MM.1S (cell line): ENCODE data around the gene ABCA13.

Experiments
- DNase-seq: peaks from one replicate; pipeline ENCODE4 v3.0.0-alpha.2; 2015
- H2AFZ ChIP-seq: fragments of 300-600 bp; sonication (generic); 2 replicates; pipeline ENCODE4 v1.6.0; 2016; ENCODE audit warnings: antibody characterized with exemption, low read length
- H3F3A ChIP-seq: fragments of 300-600 bp; sonication (generic); 2 replicates; pipeline ENCODE4 v1.6.1; 2016; ENCODE audit warnings: mild to moderate bottlenecking, antibody characterized with exemption, low read length, moderate library complexity, mixed read lengths; ENCODE audit not compliant: insufficient read depth
- H3K27ac ChIP-seq: fragments of 300-600 bp; sonication (generic); 2 replicates; pipeline ENCODE4 v1.5.1; 2016; ENCODE audit warnings: mild to moderate bottlenecking, low read length
- H3K27me3 ChIP-seq: fragments of 300-600 bp; sonication (generic); replicated peaks from 2 replicates; pipeline ENCODE4 v1.6.0; 2016; ENCODE audit warnings: low read length; ENCODE audit not compliant: insufficient read depth
- H3K36me3 ChIP-seq: fragments of 300-600 bp; sonication (generic); replicated peaks from 2 replicates; pipeline ENCODE4 v1.6.1; 2016; ENCODE audit warnings: mild to moderate bottlenecking, low read length, mixed read lengths; ENCODE audit not compliant: insufficient read depth
- H3K4me1 ChIP-seq: fragments of 300-600 bp; sonication (generic); 2 replicates; pipeline ENCODE4 v1.6.1; 2016; ENCODE audit warnings: low read length, mixed read lengths
- H3K4me2 ChIP-seq: fragments of 300-600 bp; sonication (generic); 2 replicates; pipeline ENCODE4 v1.6.0; 2016; ENCODE audit warnings: low read depth, low read length
- H3K4me3 ChIP-seq: fragments of 300-600 bp; sonication (generic); 2 replicates; pipeline ENCODE4 v1.5.1; 2016; ENCODE audit warnings: low read length, mixed read lengths
- H3K79me2 ChIP-seq: fragments of 300-600 bp; sonication (generic); 2 replicates; pipeline ENCODE4 v1.6.1; 2016; ENCODE audit warnings: mixed run types, low read length, mixed read lengths
- H3K9ac ChIP-seq: fragments of 300-600 bp; sonication (generic); 2 replicates; pipeline ENCODE4 v1.6.1; 2016; ENCODE audit warnings: low read length, mixed read lengths
- H3K9me2 ChIP-seq: fragments of 300-600 bp; sonication (generic); replicated peaks from 2 replicates; pipeline ENCODE4 v1.6.1; 2016; ENCODE audit warnings: mild to moderate bottlenecking, low read length, mixed read lengths; ENCODE audit not compliant: insufficient read depth
- H3K9me3 ChIP-seq: fragments of 300-600 bp; sonication (generic); replicated peaks from 2 replicates; pipeline ENCODE4 v1.6.1; 2016; ENCODE audit warnings: mild to moderate bottlenecking, low read length, mixed read lengths; ENCODE audit not compliant: insufficient read depth
- H4K20me1 ChIP-seq: fragments of 300-600 bp; sonication (generic); 2 replicates; pipeline ENCODE4 v1.6.1; 2016; ENCODE audit warnings: mild to moderate bottlenecking, low read length, moderate library complexity, mixed read lengths; ENCODE audit not compliant: insufficient read depth
- CTCF ChIP-seq: fragments of 300-600 bp; sonication (generic); IDR thresholded peaks from 2 replicates; pipeline ENCODE4 v1.5.1; 2016; ENCODE audit warnings: antibody characterized with exemption, low read length, mixed read lengths
- EZH2 ChIP-seq: fragments of 300-600 bp; sonication (generic); optimal IDR thresholded peaks from 2 replicates; pipeline ENCODE3; 2017; ENCODE audit warnings: low read depth, mild to moderate bottlenecking, antibody characterized with exemption, low read length, mixed read lengths
- EZH2phosphoT487 ChIP-seq: fragments of 300-600 bp; sonication (generic); IDR thresholded peaks from 2 replicates; pipeline ENCODE4 v1.6.1; 2018; ENCODE audit warnings: antibody characterized with exemption, low read length

The ABCA13 gene

GRCh38 chr7:48658138-48658537, 486.9 kb downstream of the ABCA13 start:
- Histone ChIP-seq H3K36me3 (no peaks in the 10 kb centered on the region), H3K9me3 (no peaks in the 10 kb centered on the region), H3K27ac (no peak overlapping the region), H3K4me1 (no peaks in the 10 kb centered on the region), H3K9ac (no peak overlapping the region), H3F3A (no peaks in the 10 kb centered on the region), H3K9me2 (no peaks in the 10 kb centered on the region), H3K79me2 (no peaks in the 10 kb centered on the region), H2AFZ (no peak overlapping the region), H3K27me3 (no peaks in the 10 kb centered on the region), H3K4me2 (no peak overlapping the region), H3K4me3 (no peak overlapping the region), H4K20me1 (no peaks in the 10 kb centered on the region)
- no peak for DNase-seq
- no peak for TF ChIP-seq EZH2phosphoT487
- TF ChIP-seq CTCF: no peak
- TF ChIP-seq EZH2: no peak

GRCh38 chr7:48660306-48660870, 489.1 kb downstream of the ABCA13 start:
- DNase-seq: no peak
- no peaks in the 10 kb centered on the region for H3K4me1 ChIP-seq

GRCh38 chr7:48664241-48664640, 493.0 kb downstream of the ABCA13 start:
- no peak for DNase-seq
- no peak for TF ChIP-seq CTCF
- no peak for TF ChIP-seq EZH2
- TF ChIP-seq EZH2phosphoT487: no peak
- Histone ChIP-seq H3K9me2 (no peaks in the 10 kb centered on the region), H3K27ac (no peak overlapping the region), H3K9ac (no peak overlapping the region), H3K79me2 (no peaks in the 10 kb centered on the region), H3K4me1 (no peaks in the 10 kb centered on the region), H4K20me1 (no peaks in the 10 kb centered on the region), H2AFZ (no peak overlapping the region), H3F3A (no peaks in the 10 kb centered on the region), H3K27me3 (no peaks in the 10 kb centered on the region), H3K9me3 (no peaks in the 10 kb centered on the region), H3K4me2 (no peak overlapping the region), H3K36me3 (no peaks in the 10 kb centered on the region), H3K4me3 (no peak overlapping the region)

More at GRCh38 chr7:48660306-48660870, 489.1 kb downstream of the ABCA13 start:
- no peaks in the 10 kb centered on the region for H3K79me2 ChIP-seq
- H3K27me3 ChIP-seq: no peaks in the 10 kb centered on the region
- H4K20me1 ChIP-seq: no peaks in the 10 kb centered on the region
- no peaks in the 10 kb centered on the region for H3K9me2 ChIP-seq
- H3F3A ChIP-seq: no peaks in the 10 kb centered on the region
- no peak overlapping the region for H3K9ac ChIP-seq
- no peak overlapping the region for H3K27ac ChIP-seq
- no peaks in the 10 kb centered on the region for H3K36me3 ChIP-seq
- no peaks in the 10 kb centered on the region for H3K9me3 ChIP-seq
- H3K4me3 ChIP-seq: no peak overlapping the region
- no peak for TF ChIP-seq CTCF
- no peak for TF ChIP-seq EZH2
- no peak for TF ChIP-seq EZH2phosphoT487
- H2AFZ ChIP-seq: no peak overlapping the region
- H3K4me2 ChIP-seq: no peak overlapping the region
